DLD1 (cell line): ENCODE data around the gene FXYD7.
"Not testable (repeated sequence)": the region's sequence is repeated elsewhere in the genome, so short reads cannot be mapped to it uniquely, and the experiment has no call there.

Experiments used
- in situ Hi-C: cut with HindIII; loops from 2 replicates; pipeline ENCODE4 v1.10.0; 2017; ENCODE audit warnings: low sequenced_read_pairs

The FXYD7 gene, protein sequence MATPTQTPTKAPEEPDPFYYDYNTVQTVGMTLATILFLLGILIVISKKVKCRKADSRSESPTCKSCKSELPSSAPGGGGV

DNA sequence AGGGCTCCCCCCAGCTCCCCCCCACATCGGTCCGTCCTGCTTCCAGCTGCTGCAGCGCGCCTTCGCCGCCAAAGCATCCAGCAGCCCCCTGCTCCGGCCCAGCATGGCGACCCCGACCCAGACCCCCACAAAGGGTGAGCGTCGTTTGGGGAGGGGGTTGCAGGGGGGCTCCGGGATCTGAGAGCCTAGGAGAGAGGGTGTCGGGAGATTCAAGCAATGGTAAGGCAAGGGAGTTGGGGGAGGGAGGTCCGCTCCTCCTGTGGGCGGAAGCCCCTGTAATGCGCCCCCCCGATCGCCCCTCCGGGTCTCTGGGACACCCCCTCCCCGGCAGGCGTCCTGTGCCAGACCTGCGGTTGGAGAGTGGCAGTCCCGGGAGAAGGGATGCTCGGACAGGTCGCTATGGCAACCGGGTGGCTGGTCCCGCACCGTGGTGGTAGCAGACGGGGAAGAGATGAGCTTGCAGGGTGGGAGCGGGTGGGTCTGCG is at the start of gene FXYD7:
Gene FXYD7 (plus strand): TSS at position 25 of the 485 bp plus-strand sequence. CDS start 79 bp downstream, at position 104.
- in situ Hi-C loops: no loop called here

DNA sequence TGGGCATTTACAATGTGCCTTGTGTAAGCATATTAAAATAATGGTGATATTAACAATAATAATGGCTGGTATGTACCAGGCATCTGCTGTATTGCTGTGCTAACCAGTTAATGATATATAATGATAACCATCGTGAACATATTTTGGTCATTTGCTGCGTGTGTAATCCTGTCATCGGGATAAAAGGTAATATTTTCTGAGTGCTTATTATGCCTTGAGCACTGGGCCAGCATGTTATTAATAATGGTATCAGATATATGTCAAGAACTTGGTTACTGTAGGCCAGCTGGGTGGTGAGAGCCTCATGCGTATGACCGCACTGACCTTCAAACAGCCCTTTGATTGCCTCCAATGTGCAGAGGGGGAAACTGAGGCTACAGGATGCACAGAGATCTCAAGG is 49.6 kb upstream of the FXYD7 start:
- in situ Hi-C loops: no loop called here

DNA sequence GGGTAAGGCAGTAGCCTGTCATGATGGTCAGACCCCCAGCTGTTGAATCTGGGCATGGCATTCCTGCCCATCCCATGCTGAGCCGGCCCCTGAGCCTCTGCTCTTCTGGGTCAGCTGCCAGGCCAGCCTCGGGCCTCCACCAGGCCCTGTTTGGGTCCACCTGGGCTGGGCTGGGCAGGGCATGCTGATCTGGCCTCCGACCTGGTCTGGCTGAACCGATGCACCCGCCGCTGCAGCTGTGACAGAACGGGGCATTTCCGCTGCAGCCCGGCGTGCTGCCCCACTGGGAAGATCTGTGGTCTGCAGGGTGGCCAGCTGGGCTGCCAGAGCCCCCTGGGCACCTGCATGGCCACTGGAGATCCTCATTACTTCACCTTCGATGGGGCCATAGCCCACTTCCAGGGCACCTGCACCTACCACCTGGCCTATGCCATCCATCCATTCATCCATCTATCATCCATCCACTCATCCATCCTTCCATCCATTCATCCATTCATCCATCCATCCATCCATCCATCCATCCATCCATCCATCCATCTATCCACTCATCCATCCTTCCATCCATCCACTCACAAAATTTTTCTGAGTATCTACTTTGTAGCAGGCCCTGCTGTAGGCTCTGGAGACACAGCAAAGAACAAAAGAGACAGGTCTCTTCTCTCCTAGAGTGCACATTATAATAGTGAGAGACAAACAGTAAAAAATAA is 49.0 kb upstream of the FXYD7 start:
- in situ Hi-C loops: no loop called here

DNA sequence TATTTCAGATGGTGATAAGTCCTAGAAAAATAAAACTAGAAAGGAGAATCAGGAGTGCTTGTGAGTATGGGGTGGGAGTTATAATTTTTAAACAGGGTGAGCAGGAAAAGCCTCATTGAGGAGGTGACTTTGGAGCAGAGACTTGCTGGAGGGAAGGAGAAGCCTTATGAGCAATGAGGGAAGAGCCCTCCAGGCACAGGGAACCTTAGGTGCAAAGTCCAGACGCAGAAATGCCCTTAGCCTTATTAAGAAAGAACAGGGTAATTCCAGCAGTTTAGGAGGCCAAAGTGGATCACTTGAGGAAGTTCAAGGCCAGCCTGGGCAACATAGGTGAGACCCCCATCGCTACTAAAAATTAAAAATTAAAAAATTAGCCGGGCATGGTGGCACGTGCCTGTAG is 48.4 kb upstream of the FXYD7 start:
- in situ Hi-C loops: no loop called here

DNA sequence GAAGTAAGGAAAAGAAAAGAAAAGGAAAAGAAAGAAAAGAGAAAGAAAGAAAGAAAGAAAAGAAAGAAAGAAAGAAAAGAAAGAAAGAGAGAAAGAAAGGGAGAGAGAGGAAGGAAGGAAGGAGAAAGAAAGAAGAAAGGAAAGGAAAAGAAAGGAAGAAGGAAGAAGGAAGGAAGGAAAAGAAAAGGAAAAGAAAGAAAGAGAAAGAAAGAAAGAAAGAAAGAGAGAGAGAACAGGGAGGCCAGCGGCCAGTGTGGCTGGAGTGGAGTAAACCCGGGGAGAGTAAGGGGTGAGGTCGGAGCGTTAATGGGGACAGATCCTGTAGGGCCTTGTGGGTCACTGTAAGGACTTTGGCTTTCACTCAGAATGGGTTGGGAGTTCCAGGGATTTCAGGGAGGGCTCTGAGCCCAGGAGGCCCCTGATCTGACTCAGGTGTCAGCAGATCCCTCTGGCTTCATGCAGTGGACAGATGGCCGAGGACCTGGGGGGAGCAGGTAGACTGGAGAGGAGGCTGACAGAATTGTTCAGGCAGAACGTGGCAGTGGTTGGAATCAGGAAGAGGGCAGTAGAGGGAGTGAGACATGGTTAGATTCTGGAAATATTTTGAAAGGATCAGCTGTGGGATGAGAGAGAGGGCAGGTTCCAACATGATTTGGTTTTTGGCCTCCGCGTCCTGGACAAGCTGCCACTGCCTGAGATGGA is 47.2 kb upstream of the FXYD7 start:
- in situ Hi-C loops: no loop called here

DNA sequence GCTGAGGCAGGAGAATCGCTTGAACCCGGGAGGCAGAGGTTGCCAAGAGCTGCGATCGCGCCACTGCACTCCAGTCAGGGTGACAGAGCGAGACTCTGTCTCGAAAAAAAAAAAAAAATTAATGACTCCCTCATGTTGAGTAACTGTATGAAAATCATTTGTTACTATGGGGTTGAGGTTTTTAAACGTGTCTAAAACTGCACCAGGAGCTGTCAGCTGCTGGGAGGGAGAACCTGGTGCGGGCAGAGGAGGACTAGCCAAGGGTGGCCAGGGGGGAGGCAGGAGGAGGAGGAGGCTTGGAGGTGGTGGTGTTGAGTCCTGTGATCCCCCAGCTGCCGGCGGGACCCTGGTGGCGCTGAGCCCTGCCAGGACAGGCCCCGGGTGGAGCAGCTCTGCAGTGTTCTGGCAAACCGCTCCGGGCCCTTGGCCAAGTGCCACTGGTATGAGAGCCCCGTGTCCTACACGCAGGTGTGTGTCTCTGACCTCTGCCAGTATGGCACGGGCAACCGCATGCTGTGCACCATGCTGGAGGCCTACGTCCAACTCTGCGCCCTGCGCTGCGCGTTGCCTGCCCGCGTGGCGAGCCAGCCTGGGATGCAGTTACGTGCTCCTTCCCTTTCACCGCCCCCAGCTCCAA is 44.5 kb upstream of the FXYD7 start:
- in situ Hi-C loops: no loop called here

DNA sequence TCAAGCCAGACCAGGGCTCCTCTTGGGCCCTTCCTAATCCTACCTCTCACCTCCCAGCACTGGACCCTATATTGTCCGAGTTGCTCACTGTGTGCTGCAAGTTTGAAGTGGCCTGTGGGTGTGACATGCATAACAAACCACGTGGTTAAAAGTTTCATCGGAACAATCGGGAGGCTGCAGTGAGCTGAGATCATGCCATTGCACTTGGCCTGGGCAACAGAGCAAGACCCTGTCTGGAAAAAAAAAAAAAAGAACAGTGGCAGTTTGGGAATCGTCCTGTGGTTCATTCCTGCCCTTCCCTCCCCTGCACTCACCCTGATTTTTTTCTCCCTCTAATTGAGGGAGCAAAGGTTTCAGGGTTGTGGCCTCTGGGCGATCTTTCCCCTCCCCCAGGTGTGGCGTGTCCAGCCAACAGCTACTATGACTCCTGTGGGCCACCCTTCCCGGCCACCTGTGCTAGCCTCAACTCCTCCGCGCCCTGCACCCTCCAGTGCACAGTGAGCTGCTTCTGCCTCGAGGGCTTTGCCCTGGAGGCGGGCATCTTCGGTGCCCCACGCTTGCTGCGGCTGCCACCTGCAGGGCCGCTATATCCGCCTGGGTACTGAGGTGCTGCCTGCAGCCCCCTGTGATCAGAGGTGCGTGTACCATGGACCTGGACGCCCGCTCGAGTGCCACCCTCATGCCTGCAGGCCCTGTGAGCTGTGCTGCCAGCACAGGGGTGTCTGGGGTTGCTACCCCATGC is 43.7 kb upstream of the FXYD7 start:
- in situ Hi-C loops: no loop called here

DNA sequence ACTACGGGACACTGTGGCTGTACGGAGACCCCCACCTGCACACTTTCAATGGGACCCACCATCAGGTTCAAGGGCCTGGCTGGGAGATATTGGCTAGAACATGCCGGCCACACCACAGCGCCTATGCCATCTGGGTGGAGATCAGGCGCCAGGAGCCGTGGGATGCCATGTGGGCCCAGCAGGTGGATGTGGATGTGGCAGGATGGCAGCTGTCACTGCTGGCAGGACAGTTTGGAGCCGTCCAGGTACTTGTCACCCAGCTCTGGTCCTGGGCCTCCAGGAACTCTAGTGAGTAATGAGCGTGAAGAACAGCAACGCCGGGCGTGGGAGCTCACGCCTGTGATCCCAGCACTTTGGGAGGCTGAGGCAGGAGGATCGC is 43.2 kb upstream of the FXYD7 start:
- in situ Hi-C loops: no loop called here

DNA sequence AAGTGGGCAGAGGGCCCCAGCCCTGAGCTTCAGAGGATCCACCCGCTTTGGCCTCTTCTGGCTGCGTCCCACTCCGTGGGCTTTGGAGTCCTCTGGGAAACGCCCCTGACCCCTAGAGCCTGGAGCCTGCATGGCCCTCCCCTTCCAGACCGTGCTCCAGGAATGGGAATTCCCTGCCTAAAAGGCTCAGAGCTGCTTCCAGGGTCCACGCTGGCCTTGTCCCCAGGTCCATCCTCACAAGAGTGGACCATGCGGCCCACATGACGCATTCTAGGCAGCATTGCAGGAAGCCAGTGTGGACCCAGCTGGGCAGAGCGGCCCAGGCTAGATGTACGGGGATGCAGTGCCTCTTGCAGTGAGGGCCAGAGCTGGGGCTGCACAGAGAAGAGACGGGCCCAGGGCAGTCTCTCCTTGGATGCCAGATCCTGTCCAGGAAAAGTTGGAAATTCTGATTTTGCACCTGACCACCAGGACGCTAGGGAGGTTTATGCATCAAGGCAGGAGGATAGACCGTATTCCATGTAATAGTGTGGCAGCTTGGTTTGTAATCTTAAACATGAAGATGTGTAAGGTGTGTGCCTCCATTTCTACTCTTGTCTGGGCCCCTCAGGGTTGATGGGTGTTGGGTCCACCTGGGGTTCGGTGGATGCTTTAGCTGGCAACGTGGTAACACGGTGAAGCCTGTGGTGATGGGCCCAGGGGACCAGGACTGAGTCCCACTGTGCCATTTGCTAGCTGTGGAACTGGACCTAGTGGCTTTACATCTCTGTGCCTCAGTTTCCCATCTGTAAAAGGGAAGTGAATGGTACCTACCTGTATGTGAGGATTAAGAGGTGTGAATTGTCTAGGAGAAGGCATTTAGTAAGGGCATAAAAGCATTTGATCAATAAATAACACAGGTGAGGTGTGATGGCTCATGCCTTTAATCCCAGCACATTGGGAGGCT is 42.2 kb upstream of the FXYD7 start:
- in situ Hi-C loops: no loop called here

DNA sequence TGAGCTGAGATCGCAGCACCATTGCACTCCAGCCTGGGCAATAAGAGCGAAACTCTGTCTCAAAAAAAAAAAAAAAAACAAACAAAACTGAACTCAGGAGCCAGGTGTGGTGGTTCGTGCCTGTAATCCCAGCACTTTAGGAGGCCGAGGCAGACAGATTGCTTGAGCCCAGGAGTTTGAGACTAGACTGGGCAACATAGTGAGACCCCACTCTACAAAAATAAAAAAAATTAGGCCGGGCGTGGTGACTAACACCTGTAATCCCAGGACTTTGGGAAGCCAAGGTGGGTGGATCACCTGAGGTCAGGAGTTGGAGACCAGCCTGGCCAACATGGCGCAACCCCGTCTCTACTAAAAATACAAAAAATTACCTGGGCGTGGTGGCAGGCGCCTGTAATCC is 41.1 kb upstream of the FXYD7 start:
- in situ Hi-C loops: not testable (repeated sequence)

DNA sequence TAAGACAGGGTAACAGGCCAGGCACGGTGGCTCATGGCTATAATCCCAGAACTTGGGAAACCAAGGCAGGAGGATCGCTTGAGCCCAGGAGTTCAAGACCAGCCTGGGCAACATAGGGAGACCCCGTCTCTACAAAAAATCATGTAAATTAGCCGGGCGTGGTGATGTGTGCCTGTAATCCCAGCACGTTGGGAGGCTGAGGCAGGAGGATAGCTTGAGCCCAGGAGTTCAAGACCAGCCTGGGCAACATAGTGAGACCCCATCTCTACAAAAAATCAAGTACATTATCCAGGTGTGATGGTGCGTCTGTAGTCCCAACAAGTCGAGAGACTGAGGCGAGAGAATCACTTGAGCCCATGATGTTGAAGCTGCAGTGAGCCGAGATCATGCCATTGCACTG is 39.4 kb upstream of the FXYD7 start:
- in situ Hi-C loops: not testable (repeated sequence)

DNA sequence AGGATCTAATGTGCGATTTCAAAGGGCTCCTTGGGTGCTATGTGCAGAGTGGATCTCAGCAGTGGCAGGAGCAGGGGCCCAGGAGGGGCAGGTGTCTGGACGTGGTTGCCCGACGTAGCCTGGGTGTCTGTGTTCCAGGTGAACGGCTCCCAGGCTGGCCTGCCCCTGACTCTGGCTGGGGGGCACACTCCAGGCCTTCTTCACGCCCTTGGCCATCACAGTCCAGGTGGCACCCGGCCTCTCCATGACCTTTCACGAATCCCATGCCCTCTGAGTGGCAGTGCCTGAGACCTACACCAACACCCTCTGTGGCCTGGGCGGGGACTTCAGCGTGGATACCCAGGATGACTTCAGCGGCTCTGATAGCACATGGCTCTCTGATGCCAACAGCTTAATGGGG is 38.7 kb upstream of the FXYD7 start:
- in situ Hi-C loops: no loop called here

DNA sequence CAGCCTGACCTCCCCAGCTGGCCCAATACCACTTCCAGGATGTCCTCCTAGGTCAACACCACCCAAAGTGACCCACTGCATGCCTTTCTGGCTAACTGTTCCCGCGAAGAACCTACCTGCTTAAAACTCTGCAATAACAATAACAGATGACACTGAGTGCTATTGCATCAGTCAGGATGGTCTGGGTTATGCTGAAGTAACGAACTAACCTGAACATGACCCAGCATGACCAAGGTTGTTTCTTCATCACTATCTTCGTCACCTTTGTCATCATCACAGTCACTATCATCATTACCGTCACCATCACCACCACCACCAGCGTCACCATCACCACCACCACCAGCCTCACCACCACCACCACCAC is 38.0 kb upstream of the FXYD7 start:
- in situ Hi-C loops: no loop called here

DNA sequence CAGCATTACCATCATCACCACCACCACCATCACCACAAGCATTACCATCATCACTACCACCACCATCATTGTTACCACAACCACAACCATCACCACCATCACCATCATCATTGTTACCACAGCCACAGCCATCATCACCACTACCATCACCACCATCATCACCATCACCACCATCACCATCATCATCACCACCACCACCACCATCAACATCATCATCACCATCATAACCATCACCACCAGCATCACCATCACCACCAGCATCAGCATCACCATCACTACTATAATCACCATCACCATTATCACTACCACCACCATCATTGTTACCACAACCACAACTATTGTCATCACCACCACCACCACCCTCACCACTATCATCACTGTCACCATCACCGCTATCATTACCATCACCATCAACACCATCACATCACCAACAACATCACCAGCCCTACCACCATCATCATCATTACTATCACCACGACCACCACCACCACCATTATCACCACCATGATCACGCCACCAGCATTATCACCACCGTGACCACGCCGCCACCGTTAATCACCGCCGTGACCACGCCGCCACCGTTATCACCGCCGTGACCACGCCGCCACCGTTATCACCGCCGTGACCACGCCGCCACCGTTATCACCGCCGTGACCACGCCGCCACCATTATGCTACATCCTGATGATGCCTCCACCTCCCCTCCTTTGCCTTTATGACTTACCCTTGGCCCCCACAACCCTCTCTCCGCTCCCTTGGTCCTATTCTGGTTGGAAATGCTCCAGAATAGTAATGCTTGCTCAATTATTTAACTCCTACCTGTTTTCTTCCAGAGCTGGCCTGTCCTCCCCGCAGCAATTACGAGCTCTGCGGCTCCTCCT is 37.4 kb upstream of the FXYD7 start:
- in situ Hi-C loops: no loop called here

DNA sequence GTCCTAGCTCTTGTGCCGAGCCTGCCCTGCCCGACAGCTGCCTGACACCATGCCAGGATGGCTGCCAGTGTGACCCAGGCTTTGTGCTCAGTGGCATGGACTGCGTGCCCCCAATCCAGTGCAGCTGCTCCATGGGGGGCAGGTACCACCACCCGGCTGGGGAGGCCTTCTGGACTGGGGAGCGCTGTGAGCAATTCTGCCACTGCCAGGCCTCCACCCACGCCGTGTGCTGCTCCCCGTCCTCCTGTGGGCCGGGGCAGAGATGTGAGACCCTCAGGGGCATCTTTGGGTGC is 36.8 kb upstream of the FXYD7 start:
- in situ Hi-C loops: no loop called here

DNA sequence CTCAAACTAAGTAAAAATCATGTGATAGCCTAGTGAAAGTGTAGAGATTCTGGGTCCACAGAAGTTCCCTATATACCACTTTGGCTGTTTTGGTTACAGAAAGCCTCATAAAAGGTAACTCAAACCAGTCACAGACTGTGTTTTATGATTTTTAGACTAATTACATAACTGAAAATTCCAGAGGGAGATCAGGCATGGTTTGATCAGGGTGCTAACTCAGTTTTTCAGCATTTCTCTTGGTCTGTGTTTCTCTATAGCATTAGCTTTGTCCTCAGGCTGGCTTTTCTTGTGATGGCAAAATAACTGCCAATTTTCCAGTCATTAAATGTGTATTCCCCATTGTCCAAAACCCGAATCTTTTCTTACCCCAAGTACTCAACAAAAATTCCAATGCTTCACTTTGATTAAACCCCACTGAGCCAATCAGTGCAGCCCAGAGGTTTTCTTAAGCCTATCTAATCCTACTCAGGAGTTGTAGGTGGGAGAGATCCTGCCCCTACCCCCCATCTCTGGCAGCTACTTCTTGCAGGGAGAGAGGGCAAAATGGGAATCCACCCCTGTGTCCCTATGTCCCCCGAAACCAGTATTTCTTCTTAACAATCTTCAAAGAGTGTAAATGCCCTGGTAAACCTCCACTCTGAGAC is 36.0 kb upstream of the FXYD7 start:
- in situ Hi-C loops: no loop called here

DNA sequence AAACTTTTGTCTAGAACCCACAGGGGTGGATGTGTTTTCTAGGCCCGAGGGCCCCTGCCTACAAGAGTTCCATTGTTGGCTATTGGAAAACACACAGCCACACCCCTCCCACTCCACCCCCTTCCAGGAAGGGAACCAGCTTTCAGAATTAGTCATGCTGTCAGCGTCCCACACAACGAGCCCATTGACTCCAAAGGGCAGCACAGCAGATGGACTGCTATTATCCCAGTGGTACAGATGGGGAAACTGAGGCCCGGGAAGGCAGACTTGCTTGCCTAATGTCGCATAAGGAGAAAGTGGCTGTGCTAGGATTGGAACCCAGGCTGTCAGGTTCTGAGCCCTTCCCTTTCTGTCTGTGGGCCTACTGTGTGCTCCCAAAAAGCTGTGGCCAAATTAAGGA is 35.5 kb upstream of the FXYD7 start:
- in situ Hi-C loops: no loop called here

DNA sequence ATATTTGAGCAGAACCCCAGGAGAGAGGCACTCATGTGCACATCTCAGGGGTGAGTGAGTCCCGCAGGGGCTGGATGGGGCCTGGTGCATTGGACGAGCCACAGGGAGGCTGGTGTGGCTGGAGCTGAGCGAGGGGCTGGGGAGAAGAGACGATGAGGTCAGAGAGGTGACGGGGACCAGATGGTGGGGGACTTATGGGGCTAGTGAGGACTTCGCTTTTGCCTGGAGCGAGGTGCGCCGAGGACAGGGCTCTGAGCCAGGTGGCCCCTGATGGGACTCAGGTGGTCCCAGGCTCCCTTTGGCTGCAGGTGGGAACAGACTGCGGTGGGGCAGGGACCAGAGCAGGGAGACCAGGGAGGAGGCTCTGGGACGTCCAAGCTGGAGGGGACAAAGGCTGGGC is 34.3 kb upstream of the FXYD7 start:
- in situ Hi-C loops: no loop called here
